HG03521 (cell line): ENCODE results near the gene PACC1.

Source experiments
- ATAC-seq: cut with Tn5 transposase; IDR thresholded peaks from one replicate; pipeline ENCODE4 v1.9.1; 2021; ENCODE audit warnings: mild to moderate bottlenecking, moderate library complexity; ENCODE audit not compliant: unreplicated experiment

Gene PACC1

DNA sequence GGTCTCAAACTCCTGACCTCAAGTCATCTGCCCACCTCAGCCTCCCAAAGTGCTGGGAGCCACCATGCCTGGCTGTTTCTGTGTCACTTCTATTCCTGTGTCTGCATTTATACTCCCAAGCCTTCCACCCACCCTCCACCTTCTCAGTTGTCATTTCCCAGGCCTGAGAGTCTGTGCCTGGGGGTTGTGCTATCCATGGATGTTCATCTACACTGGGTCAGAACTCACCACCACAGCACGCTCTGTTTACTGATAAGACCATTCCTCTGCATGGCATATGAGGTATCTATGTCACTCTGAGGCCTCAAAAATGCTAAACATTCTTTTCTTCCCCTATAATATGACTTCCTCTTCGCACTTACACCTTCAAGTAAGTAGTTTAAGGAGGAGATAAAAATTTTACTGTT, 24.1 kb upstream of the PACC1 start:
- ATAC-seq = no peak

DNA sequence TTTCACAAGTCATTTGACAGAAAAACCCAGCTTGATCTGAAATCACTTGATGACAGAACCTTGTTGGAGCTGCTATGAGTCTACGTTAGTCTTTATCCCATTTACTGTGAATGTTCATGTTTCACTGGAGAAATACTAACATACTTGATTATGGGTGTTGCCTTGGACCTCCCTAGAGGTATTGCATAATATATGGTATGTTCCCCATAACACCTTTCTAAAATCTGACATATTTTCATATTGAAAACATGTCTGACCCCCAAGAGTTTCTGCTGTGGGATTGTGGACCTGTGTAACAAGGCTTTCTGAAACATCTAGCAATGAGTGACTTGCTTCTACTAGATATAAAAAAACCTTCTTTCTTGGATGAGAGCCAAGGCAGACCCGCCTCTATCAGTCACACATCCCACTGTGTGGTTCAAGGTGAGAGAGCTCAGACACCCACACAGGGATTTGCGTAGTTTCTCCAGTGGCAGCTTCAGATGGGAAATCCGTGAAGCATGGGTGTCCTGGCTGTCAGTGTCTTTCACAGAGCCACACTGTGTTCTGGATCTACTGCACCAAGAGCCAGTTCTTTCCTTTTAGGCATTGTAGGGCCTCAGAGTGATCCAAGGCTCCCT, 22.6 kb upstream of the PACC1 start:
- no peak for ATAC-seq

DNA sequence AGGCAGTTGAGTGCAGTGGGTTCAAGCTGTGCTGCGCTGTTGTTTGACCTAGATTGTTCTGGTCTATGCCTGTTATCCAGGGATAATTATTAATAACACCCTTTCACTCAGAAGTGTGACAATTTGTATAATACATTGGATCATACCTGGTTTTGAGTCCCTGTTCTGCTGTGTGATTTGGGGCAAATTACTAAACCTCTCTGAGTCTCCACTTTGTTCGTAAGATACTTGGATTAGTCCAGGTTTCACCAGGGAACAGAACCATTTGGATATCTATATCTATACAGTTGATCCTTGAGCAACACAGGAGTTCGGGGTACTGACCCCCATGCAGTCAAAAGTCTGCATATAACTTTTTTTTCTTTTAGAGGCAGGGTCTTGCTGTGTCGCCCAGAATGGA, 20.3 kb upstream of the PACC1 start:
- ATAC-seq = no peak

DNA sequence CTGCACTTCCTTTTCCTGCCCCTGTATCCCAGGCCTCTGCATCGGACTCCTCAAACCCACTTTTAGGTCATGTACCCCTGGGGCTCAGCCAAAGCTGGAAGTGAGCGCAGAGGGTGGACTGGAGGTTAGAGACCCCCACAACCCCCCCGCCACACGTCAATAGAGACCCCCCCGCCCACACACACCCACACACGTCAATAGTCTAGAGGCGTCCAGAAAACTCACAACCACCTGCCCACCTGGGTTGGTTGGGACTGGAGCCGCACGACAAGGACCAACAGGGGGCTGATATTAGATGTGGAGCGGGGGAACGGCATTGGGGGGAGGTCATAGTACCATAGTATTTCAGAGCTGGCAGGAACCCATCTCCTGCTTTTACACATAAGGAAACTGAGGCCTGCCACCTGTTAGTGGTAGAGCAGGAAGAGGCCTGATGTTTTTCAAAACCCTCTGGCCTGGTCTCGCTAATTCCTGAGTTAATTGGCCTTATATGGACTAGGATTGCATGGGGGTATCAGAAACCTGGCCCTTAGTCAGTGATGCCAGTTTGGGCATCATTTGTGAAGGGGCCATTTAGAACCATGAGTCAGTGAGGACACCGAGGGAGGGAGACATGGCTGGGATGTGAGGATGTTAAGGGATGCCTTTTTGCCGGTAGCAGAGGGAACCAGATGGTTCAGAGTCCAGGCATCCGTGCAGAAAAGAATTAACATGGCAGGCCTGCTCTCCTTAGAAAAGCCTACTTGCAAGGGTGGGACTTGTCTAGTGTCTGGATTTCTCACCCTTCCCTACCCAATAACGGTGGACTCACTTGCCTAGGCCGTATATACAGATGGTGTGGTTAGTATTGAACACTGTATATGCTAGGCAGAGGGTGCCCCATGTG, 19.1 kb upstream of the PACC1 start:
- no peak for ATAC-seq

DNA sequence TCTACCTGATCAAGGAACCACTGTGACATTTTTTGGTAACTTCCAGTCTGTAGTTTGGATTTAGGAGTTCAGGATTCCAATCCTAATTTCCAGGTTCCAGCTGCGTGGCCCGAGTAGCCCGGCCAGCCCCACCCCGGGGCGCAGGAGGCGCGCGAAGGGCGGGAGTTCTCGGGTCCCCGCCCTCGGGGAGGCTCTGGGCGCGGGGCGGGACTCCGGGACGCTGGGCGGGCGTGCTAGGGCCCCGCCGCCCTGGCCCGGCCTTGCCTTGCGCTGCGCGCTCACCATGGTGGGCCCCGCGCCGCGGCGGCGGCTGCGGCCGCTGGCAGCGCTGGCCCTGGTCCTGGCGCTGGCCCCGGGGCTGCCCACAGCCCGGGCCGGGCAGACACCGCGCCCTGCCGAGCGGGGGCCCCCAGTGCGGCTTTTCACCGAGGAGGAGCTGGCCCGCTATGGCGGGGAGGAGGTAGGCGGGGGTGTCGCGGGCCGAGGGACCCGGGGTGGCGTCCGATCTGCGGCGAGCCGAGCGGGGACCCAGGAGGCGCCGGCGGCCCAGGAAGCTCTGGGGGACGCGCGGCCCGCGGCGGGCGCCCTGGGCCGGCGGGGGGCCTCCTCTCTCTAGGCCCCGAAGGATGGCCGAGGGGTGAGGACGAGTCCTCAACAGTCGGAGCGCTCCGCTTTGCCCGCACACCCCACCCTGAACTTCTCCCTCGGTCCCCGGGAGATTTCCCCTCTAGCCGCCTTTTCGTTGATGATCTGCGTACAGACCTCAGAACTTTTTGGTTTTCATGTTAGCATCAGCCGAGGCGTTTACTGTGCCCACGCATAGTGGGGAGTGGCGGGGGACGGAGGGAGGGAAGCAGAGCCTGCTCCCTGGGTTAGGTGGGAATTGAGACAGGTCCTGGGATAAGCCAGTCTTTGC, 18.2 kb upstream of the PACC1 start, which contains the start of gene NENF:
NENF (plus strand) TSS at position 260 of the 916 bp plus-strand sequence; CDS start at position 284, 24 bp downstream.
- ATAC-seq = peak; percentile 99

DNA sequence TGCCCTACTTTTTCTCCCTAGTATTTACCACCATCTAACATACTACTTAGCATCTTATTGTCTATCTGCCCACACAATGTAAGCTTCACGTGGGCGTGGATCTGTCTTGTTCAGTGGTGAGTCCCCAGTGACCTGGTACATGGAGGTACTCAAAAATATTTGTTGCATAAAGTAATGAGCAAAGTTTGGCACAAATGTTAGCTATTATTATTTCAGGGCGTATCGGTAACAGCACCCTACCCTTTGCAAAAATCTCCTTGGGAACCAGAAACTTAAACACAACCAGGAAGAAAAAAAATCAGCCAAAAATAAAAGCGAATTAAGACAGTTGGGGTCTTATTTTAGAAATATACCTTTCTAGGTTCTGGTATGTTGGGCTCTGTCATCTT, 17.6 kb upstream of the PACC1 start:
- ATAC-seq = no peak

DNA sequence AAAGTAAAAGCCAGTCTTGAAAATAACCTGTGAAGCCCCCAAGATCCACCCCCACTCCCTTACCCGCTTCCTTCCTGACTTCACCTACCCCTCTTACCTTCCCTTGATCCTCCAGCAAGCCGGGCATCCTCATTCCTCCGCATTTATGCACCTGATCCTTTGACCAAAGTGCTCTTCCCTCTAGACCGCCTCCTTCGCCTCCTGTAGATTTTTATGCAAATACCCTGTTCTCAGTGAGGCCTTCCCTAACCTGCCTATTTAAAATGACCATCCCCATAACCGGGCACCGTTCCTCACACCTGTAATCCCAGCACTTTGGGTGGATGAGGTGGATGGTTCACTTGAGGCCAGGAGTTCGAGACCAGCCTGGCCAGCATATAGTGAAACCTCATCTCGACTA, 17.0 kb upstream of the PACC1 start:
- no peak for ATAC-seq

DNA sequence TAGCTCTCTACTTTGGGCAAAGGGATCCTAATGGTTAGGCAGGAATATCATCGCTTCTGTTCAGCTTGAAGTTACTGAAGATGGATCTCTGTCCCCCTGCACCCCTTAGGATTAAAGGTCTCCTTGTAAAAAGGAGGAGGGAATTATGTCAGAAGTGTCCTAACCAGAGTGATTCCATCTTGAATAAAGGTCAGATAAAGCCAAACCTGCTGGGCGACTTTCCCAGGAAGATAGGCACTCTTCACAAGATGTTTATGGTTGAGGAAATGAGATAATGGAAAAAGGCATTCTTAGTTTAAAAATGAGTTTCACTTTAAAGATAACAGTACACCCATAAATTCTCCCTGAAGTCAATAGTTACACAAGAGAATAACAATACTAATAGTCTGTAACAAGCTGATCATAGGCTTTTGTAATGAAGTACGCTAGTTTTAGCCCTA, 16.3 kb upstream of the PACC1 start:
- ATAC-seq = no peak

DNA sequence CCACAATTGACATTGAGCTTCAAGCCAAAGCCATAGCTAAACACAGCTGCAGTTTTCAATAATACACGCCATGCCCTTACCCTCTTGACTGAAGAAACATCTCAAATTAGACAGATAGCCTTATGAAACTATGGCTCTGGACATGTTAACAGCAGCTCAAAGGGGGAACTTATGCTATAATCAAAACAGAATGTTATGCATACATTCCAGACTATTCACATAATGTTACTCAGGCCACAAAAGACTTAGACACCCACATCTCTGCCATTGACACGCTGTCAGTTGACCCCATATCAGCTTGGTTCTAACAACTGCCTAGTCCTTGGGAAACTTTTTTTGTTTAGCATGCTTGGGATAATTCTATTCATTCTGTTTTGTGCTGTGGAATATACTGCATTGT, 15.7 kb upstream of the PACC1 start:
- ATAC-seq = no peak

DNA sequence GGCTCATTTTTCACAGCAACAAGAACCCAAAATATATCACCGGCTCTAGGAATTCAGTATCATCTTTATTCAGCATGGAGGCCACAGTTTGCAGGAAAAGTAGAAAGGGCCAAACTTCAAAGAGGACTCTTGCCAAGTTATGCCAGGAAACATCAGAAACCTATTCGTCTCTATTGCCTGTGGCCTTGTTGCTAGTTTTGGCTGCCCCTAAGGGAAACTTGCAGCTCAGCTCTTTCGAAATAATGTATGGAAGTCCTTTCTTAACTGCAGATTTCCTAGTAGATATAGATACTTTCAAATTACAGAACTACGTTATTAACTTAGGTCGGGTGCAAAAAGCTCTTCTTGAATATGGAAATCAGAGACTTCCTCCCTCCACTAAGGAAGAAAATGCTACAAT, 13.8 kb upstream of the PACC1 start:
- no peak for ATAC-seq

DNA sequence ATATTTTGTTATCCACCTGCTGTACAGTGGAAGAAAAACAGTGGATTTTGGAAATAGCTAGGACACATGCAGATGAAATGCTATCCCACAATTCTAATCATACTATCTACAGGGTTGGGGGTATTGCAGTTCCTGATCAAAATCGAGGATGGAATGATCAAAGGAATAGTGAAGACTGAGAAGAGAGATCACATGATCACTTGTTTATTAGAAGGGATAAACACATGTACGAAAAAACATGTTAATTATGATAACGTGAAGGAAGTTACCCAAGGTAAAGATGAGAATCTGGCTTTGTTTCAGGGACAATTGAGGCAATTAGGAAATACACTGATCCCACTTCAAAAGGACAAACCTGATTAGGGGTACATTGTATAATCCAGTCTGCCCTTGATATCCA, 9.2 kb upstream of the PACC1 start:
- ATAC-seq = no peak

DNA sequence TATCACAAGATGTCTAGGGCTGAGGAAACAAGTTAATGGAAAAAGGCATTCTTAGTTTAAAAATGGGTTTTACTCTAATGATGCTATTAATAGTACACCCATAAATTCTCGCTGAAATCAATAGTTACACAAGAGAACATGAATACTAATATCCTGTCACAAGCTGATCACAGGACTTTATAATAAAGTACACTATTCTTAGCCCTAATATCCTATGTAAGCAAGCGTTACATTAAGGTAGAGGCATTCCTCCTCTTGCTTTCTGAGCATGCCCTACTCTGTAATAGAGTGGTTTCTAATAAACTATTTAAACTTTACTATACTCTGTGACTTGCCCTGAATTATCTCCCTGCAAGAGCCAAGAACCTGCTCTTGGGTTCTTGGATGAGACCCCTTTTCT, 6.5 kb upstream of the PACC1 start:
- no peak for ATAC-seq

DNA sequence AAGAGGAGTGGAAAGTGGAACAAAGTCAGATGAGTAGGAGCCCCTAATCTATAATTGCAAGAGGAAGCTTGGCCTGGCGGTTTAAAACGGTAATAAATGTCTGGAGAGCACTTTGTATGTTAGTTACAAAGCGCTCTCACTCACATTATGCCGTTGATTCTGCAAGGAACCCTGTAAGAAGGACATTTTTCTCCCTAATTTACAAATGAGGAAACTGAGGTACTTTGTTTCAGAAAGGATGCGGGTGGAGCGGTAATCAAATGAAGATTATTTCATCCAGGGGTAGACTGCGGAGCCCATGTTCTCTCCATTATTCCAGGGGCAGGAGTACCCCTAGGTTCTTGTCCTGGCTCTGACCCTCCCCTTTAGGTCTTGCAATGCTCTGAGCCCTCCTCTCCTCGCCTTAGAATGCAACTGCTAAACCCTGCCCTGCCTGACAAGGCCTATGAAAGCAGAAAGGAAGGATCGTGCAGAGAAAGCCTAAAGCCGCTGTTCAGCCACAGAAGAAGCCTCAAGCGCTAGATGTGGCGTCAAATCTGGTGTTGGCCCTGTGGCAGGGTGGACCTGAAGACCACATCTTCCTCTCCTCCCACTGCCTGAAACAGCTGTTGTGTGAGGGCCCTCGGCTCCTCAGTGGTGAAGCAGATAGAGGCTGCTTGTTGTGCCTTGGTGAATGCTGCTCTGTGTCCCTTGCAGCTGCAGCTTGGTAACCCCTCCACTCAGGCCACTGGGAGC, 588 bp upstream of the PACC1 start:
- ATAC-seq = no peak

DNA sequence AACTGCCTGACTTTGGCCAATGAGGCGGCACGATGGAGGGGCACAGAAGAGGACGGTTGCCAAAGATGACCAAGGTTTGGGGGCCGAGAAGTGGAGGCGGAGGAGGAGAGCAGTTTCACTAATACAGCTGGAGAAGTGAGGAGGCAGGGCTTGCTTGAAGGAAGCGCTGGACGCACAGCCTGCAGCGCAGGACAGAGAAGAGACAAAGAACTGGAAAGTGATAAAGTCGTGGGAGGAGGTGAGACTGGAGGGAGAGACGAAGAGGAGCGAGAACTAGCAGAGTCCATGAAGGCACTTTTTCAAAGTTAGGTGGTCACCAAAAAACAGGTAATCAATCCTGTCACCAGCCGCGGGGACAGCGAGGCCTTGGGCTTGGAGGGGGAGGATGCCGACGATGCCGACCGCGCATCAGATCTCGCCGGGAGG, 771 bp downstream of the PACC1 start:
- peak; percentile 3 for ATAC-seq

DNA sequence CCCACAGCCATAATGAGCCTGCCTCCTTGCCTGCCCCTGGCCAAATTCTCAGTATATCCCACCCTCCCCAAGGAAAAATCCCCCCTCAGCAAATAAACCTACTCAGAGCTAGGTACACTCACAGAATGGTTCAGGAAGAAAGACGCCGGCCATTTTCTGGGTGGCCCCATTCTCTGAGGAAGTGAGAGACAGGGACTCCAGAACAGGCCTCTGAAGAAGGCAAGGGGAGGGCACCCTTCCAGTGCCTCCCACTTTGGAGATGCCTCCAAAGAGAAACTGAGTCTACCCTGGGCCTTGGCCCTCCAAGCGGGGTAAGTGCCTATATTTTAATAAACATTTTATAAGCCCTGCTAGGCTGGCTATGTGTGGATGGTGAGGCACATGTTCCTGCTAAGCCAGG, 2.3 kb downstream of the PACC1 start:
- ATAC-seq = no peak

DNA sequence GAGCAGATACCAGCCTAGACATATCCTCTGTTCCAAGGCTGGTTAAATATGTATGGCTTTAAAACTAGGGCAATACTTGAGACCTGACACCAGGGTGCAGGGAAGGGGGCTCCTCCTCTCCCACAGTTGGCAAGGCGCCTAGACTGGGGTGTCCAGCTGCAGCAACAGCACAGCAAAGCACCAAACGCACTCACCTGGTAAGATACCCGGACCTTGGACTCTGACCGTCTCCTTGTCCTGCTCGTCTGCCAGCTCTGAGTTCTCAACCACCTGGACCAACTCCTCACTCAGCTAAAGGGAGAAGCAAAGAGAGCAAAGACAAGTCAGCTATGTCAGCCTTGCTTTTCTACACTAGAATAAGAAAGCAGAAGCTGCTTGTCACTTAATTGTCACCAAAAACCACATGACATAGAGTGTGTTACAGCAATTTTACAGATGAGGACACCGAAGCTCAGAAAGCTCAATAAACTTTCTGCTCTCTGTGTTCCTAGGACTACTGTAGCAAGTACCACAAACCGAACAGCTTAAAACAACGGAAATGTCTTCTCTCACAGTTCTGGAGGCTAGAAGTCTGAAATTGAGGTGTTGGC, 4.4 kb downstream of the PACC1 start:
- ATAC-seq = no peak

DNA sequence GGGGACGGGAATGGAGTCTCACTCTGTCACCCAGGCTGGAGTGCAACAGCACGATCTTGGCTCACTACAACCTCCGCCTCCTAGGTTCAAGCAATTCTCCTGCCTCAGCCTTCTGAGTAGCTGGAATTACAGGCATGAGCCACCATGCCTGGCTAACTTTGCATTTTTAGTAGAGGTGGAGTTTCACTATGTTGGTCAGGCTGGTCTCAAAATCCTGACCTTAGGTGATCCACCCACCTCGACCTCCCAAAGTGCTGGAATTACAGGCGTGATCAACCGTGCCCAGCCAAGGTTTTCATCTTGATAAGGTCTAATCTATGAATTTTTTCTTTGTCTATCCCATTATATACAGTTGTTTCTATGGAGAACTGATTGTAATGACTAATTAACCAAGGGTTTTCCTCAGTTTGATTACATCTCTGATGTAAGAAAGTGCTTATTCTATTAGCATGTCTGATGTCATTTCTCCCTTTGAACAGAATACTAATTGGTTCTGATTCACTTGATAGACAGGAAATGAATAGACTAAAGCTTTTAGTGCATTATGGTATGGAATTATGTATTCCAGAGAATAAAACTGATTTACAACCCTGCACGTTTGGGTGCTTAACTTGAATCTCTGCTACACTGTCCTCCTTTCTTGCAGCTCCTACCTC, 11.9 kb downstream of the PACC1 start:
- no peak for ATAC-seq

DNA sequence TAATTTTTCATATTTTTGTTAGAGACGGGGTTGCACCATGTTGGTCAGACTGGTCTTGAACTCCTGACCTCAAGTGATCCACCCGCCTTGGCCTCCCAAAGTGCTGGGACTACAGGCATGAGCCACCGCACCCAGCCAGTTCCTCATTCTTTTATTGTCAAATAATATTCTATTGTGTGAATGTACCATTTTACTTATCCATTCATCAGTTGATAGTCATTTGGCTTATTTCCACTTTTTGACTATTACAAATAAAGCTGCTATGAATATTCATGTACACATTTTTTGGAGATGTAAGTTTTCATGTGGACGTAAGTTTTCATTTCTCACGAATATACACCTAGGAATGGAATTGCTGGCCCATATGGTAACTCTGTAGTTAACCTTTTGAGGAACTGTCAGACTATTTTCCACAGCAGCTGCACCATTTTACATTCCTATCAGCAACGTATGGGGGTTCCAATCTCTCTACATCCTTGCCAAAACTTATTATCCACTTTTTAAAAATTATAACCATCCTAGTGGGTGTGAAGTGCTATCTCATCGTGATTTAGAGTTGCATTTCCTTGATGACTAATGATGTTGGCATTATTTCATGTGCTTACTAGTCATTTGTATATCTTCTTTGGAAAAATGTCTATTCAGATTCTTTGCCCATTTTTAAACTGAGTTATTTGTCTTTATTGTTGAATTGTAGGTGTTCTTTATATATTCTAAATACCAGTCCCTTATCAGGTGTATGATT, 12.7 kb downstream of the PACC1 start:
- ATAC-seq = no peak

DNA sequence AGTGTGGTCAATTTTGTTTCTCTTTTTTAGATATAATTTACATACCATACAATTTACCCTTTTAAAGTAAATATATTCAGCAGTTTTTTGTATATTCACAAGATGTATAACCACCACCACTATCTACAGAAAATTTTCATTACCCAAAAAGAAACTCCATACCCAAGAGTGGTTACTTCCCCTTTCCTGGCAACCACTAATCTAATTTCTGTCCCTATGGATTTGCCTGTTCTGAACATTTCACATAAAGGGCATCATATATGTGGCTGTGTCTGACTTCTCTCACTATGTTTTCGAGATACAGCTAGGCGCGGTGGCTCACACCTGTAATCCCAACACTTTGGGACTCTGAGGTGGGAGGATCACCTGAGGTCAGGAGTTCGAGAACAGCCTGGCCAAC, 13.6 kb downstream of the PACC1 start:
- no peak for ATAC-seq
